ENCODE results near the gene ADCY7. TPM values are rescaled to one million over a fixed set of nuclear protein-coding genes. Genes with fewer than 3 reads are reported as not detected.

ADCY7 gene
- total RNA-seq, 6 experiments from 2014 or later: 2.5 to 10.2 (median 6.5) TPM

DNA sequence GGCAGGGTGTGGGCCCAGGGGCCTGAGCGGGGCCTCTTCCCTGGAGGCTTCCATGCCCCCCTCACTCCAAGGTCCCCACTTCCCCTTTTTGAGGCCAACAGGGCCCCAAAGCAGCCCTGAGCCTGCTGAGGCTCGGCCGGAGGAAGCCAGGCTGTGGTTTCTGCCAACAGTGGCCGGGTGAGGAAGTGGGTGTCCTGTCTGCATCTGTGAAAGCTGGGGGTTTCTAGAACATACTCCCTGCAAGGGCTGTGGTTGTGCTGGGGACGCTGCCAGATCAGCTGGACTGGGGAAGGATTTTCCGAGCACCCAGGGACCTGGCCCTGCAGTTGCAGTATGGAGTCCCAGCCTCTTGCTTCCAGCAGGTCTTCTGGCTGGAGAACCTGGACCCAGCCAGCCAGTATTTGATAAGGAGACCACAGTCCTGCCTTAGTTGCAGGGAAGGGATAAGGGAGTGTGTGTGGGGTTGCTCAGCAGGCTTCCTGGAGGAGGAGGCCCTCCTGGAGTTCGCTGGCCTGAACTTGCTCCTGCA is 15.7 kb downstream of the ADCY7 start:
- no peaks in the 10 kb centered on the region for H3K36me3 ChIP-seq
- H3K27me3 ChIP-seq: no peaks in the 10 kb centered on the region
- H3K27ac ChIP-seq: peak overlapping the region; percentile 50 to 63 (median 58)
- no CpG with 5 or more reads among the region's 7 CpGs for WGBS (ENCODE audit: insufficient coverage, low coverage, low lambda C conversion rate, missing lambda C conversion rate)
- peak; percentile 50 to 63 (median 55) for ATAC-seq
- H3K4me1 ChIP-seq: peaks cover 0 to 32% (median 6%) of the 10 kb centered on the region in 4 donors
- intact Hi-C loops (cut with DNase I): no loop called here
- DNase-seq: peak; percentile 74 to 87 (median 75)
- no peaks in the 10 kb centered on the region for H3K9me3 ChIP-seq
- TF ChIP-seq POLR2A (IDR thresholded peaks at IDR 0.05): no peak
- TF ChIP-seq, protein P1, sequence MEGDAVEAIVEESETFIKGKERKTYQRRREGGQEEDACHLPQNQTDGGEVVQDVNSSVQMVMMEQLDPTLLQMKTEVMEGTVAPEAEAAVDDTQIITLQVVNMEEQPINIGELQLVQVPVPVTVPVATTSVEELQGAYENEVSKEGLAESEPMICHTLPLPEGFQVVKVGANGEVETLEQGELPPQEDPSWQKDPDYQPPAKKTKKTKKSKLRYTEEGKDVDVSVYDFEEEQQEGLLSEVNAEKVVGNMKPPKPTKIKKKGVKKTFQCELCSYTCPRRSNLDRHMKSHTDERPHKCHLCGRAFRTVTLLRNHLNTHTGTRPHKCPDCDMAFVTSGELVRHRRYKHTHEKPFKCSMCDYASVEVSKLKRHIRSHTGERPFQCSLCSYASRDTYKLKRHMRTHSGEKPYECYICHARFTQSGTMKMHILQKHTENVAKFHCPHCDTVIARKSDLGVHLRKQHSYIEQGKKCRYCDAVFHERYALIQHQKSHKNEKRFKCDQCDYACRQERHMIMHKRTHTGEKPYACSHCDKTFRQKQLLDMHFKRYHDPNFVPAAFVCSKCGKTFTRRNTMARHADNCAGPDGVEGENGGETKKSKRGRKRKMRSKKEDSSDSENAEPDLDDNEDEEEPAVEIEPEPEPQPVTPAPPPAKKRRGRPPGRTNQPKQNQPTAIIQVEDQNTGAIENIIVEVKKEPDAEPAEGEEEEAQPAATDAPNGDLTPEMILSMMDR (IDR thresholded peaks at IDR 0.05): no peak
- no peak overlapping the region for H3K4me3 ChIP-seq

DNA sequence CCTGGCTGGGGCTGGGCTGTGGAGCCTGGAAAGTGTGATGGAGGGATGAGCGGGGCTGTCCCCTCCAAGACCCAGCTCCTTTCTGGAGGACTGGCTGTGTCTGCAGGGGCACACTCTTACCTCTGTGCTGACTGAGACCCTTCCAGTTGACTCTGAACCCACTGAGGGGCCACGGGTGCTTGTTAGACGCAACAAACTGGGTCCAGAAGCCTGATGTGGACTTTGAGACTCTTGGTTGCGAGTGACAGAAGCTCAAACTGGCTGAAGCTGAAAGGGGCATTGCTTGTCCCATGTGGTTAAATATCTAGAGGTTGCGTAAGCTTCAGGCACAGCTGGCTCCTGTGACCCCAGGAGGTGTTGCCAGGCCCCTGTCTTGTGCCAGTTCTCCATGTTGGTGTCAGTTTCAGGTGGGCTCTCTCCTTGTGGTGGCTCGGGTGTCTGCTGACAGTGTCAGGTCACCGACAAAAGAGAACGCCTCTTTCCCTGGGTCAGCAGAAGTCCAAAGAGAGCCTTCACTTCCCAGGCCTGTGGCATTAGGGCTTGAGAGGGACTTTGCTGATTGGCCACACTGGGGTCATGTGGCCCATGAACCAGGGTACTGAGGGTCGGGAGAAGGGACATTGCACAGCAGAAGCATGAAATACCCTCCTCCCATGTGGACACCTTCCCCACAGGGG is 16.7 kb downstream of the ADCY7 start:
- TF ChIP-seq POLR2A (IDR thresholded peaks at IDR 0.05): no peak
- TF ChIP-seq, protein P1 (IDR thresholded peaks at IDR 0.05): no peak
- Histone ChIP-seq H3K27me3 (no peaks in the 10 kb centered on the region), H3K4me3 (peak overlapping the region in 1 of 3 donors; percentile 8), H3K36me3 (no peaks in the 10 kb centered on the region), H3K27ac (peak overlapping the region in 1 of 3 donors; percentile 63), H3K9me3 (no peaks in the 10 kb centered on the region), H3K4me1 (peaks cover 0 to 32% (median 6%) of the 10 kb centered on the region in 4 donors)
- ATAC-seq (peak; percentile 71 to 86 (median 76)), DNase-seq (peak in 1 of 3 donors; percentile 79)
- no CpG with 5 or more reads among the region's 9 CpGs for WGBS (ENCODE audit: insufficient coverage, low coverage, low lambda C conversion rate, missing lambda C conversion rate)
- intact Hi-C loops (cut with DNase I): no loop called here

DNA sequence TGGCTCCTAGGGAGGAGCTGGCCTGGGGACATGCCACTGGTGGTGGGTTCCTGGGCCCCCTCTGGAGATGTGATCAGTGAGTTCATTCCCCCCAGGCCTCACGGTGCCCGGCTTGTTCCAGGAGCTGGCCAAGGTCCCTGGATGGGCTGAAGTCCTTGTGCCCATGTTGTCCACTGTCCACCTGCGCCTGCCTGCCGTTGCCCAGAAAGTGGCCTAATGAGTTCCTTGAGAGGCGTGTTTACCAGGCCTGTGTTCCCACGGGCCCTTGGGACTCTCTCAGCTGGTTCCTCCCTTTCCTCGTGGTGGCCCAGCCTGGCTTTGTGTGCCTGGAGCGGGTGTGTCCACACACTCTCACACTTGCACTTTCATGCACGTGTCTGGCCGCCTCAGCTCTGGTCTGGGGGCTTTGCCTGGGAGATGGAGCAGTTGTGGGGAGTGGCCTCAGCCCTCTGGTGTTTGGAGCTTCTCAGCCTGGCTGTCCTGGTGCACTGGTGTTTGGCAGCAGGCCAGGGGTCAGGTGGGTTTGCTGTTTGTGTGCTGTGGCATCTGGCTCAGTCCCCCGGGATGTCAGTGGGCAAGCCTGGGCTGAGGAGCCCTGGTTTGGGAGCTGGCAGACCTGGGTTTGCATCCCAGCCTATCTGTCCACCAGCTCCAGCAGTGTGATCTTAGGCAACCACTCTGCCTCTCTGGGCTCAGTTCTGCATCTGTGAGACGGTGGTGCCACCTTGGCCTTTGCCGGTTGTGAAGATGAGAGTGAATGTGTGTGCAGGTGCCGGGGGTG is 18.0 kb downstream of the ADCY7 start:
- no peaks in the 10 kb centered on the region for H3K36me3 ChIP-seq
- H3K4me3 ChIP-seq: no peak overlapping the region
- peak in 1 of 3 donors; percentile 82 for DNase-seq
- H3K27me3 ChIP-seq: no peaks in the 10 kb centered on the region
- TF ChIP-seq, protein P1 (IDR thresholded peaks at IDR 0.05): no peak
- TF ChIP-seq POLR2A (IDR thresholded peaks at IDR 0.05): no peak
- peak in 3 of 4 donors; percentile 16 to 38 (median 23) for ATAC-seq
- peaks cover 0 to 32% (median 6%) of the 10 kb centered on the region in 4 donors for H3K4me1 ChIP-seq
- 63% methylated on average over 3 of the region's 14 CpGs for WGBS (ENCODE audit: insufficient coverage, low coverage, low lambda C conversion rate, missing lambda C conversion rate)
- no peaks in the 10 kb centered on the region for H3K9me3 ChIP-seq
- intact Hi-C loops (cut with DNase I): no loop called here
- H3K27ac ChIP-seq: peak overlapping the region in 1 of 3 donors; percentile 9

DNA sequence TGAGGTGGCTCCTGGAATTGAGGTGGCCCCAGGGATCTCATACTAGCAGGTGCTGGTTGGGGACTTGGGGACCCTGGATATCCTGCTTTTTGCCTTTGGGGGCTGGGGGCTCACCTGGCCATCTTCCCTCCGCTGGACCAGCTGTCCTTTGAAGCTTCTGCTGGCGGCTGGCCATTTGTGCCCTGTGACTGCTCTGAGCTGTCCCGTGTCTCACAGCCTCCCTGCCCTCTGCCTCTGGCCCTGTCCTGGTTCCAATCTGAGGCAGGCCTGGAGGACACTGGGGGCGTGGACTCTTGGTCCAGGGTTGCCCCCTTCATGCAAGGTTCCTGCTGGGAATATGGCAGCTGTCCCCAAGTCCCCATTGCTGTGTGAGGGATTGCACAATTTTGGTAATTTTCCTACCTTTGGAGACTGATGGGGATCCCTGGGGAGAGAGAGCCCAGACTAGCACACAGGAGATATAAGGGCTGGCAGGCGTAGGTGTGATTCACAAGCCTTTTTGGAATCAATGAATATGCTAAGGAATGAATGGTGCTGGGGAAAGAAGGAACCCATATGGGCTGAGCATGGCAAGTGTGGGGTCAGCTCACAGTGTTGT is 19.2 kb downstream of the ADCY7 start:
- DNase-seq (no peak), ATAC-seq (no peak)
- intact Hi-C loops (cut with DNase I): no loop called here
- Histone ChIP-seq H3K4me3 (no peak overlapping the region), H3K27ac (no peak overlapping the region), H3K27me3 (no peaks in the 10 kb centered on the region), H3K9me3 (no peaks in the 10 kb centered on the region), H3K4me1 (peaks cover 0 to 32% (median 6%) of the 10 kb centered on the region in 4 donors), H3K36me3 (no peaks in the 10 kb centered on the region)
- TF ChIP-seq, protein P1 (IDR thresholded peaks at IDR 0.05): no peak
- TF ChIP-seq POLR2A (IDR thresholded peaks at IDR 0.05): no peak
- 50% methylated on average over 2 of the region's 5 CpGs for WGBS (ENCODE audit: insufficient coverage, low coverage, low lambda C conversion rate, missing lambda C conversion rate)

Measured in right lobe of liver (tissue), 6 donors.